HepG2 (cell line): ENCODE data around the gene OR2F1. TPM values are rescaled to one million over a fixed set of nuclear protein-coding genes. Genes with fewer than 3 reads are reported as not detected.
A peak's percentile ranks its signal among the peaks of the same experiment; 100 is the strongest.

Experiments used
- ATAC-seq: fragments of 200-7000 bp; cut with Tn5 transposase; 3 replicates; pipeline ENCODE4 v1.9.1; 2020; ENCODE audit warnings: mild to moderate bottlenecking, moderate library complexity
- BruUV-seq: library from RNA; stranded (reverse); fragments of 400-500 nt; replicated peaks from 2 replicates; lab custom pipeline; 2021; lab: Mats Ljungman, UMichigan
- CTCF ChIA-PET: fragments of 300-600 bp; formaldehyde crosslinking; extraction: SDS; loops from one replicate; lab custom pipeline; 2021; ENCODE audit warnings: low total read pairs, inconsistent platforms, low intra/inter-chr PET ratio; lab: Yijun Ruan, JAX
- POLR2A ChIA-PET: fragments of 350-600 bp; sonication (Branson Sonifier 250); formaldehyde crosslinking; loops from one replicate; lab custom pipeline; 2020; ENCODE audit warnings: antibody characterized with exemption, inconsistent platforms; lab: Yijun Ruan, JAX
- DNase-seq: peaks from one replicate; pipeline ENCODE4 v3.0.0-alpha.2; 2015; ENCODE audit warnings: low spot score
- FAIRE-seq: peaks from 3 replicates; lab custom pipeline; 2011; peaks lifted over from hg19 to GRCh38; lab: Jason Lieb, UNC
- H2AFZ ChIP-seq: one replicate; pipeline ENCODE4 v1.6.1; 2011; ENCODE audit warnings: low read length, inconsistent platforms
- H3K27ac ChIP-seq: fragments of 300-600 bp; 3 replicates; pipeline ENCODE4 v1.8.0; 2011; ENCODE audit warnings: mixed run types, mild to moderate bottlenecking, mixed read lengths, low read length, inconsistent platforms; ENCODE audit not compliant: insufficient read depth; ENCODE audit errors: extremely low read length
- H3K27me3 ChIP-seq, 2 experiments: fragments of 200-600 bp in 1 of 2; 2 replicates in 1 of 2; 3 replicates in 1 of 2; pipeline versions ENCODE4 v1.6.0 to v1.8.0; 2011; ENCODE audit warnings: low read length in 2 of 2, mild to moderate bottlenecking in 2 of 2, moderate library complexity in 2 of 2, inconsistent platforms in 1 of 2; ENCODE audit not compliant: insufficient read depth in 2 of 2, control insufficient read depth in 1 of 2
- H3K36me3 ChIP-seq, 2 experiments: fragments of 200-600 bp in 1 of 2; replicated peaks in 1 of 2; 2 replicates in 1 of 2; 3 replicates in 1 of 2; pipeline versions ENCODE4 v1.5.1 to v1.8.0; 2011; ENCODE audit warnings: low read length in 2 of 2, inconsistent platforms in 1 of 2; ENCODE audit not compliant: insufficient read depth in 2 of 2, control insufficient read depth in 1 of 2
- H3K4me1 ChIP-seq: 2 replicates; pipeline ENCODE4 v1.5.1; 2012; ENCODE audit warnings: low read length, inconsistent platforms; ENCODE audit not compliant: insufficient read depth
- H3K4me2 ChIP-seq: 2 replicates; pipeline ENCODE4 v1.6.0; 2011; ENCODE audit warnings: low read depth, low read length, inconsistent platforms
- H3K4me3 ChIP-seq, 3 experiments: fragments of 200-600 bp in 1 of 3; sonication (generic), shearing (Covaris generic) in 1 of 3; replicated peaks in 1 of 3; 2 replicates each; pipeline ENCODE4 v1.5.1; 2011 to 2016; ENCODE audit warnings: low read length in 3 of 3, inconsistent platforms in 2 of 3, low read depth in 2 of 3, mild to moderate bottlenecking in 2 of 3, control low read depth in 1 of 3, mixed read lengths in 1 of 3; ENCODE audit not compliant: insufficient read depth in 1 of 3
- H3K79me2 ChIP-seq: one replicate; pipeline ENCODE4 v1.6.1; 2011; ENCODE audit warnings: low read length, inconsistent platforms; ENCODE audit not compliant: insufficient read depth
- H3K9ac ChIP-seq: 2 replicates; pipeline ENCODE4 v1.6.0; 2011; ENCODE audit warnings: mild to moderate bottlenecking, low read depth, low read length, inconsistent platforms; ENCODE audit not compliant: insufficient read depth
- H3K9me3 ChIP-seq: 2 replicates; pipeline ENCODE4 v1.5.1; 2012; ENCODE audit warnings: mild to moderate bottlenecking, low read length
- H4K20me1 ChIP-seq: 2 replicates; pipeline ENCODE4 v1.6.0; 2011; ENCODE audit warnings: inconsistent platforms, mild to moderate bottlenecking, low read length, moderate library complexity; ENCODE audit not compliant: insufficient read depth
- HINFP ChIP-seq: sonication (generic); formaldehyde crosslinking; IDR thresholded peaks from 2 replicates; pipeline ENCODE4 v1.4.0; 2020; ENCODE audit warnings: low read depth, mild to moderate bottlenecking, missing genetic modification reagents
- NFE2 ChIP-seq: sonication (generic); formaldehyde crosslinking; IDR thresholded peaks from 2 replicates; pipeline ENCODE4 v1.4.0; 2020; ENCODE audit warnings: missing genetic modification reagents
- PHF8 ChIP-seq: sonication (generic); formaldehyde crosslinking; IDR thresholded peaks from 2 replicates; pipeline ENCODE4 v1.5.0; 2020; ENCODE audit warnings: missing genetic modification reagents
- RFX1 ChIP-seq: fragments of 450-650 bp; IDR thresholded peaks from 2 replicates; pipeline ENCODE4 v1.6.1; 2017
- SAP130 ChIP-seq: IDR thresholded peaks from 2 replicates; pipeline ENCODE4 v1.6.1; 2016; ENCODE audit warnings: low read depth
- UBTF ChIP-seq: sonication (generic); formaldehyde crosslinking; IDR thresholded peaks from 2 replicates; pipeline ENCODE4 v1.4.0; 2020; ENCODE audit warnings: mild to moderate bottlenecking, missing genetic modification reagents
- ZMYM2 ChIP-seq: sonication (generic); formaldehyde crosslinking; IDR thresholded peaks from 2 replicates; pipeline ENCODE4 v1.8.0; 2022; ENCODE audit warnings: mild to moderate bottlenecking, missing genetic modification reagents
- ZNF207 ChIP-seq: fragments of 450-650 bp; IDR thresholded peaks from 2 replicates; pipeline ENCODE4 v1.6.1; 2016; ENCODE audit warnings: antibody characterized with exemption, borderline replicate concordance
- ZNF280D ChIP-seq: sonication (generic); formaldehyde crosslinking; IDR thresholded peaks from 2 replicates; pipeline ENCODE4 v1.5.1; 2020; ENCODE audit warnings: mild to moderate bottlenecking, missing genetic modification reagents
- ZNF317 ChIP-seq: sonication (generic); formaldehyde crosslinking; IDR thresholded peaks from 2 replicates; pipeline ENCODE4 v1.5.0; 2020; ENCODE audit warnings: mild to moderate bottlenecking, missing genetic modification reagents
- ZNF749 ChIP-seq: sonication (generic); formaldehyde crosslinking; IDR thresholded peaks from 2 replicates; pipeline ENCODE4 v1.8.0; 2022; ENCODE audit warnings: mild to moderate bottlenecking, missing genetic modification reagents, moderate library complexity, borderline replicate concordance
- WGBS: methylation state at CpG from one replicate; pipeline ENCODE4 v1.1.6; 2017; ENCODE audit warnings: low lambda C conversion rate; 5-methylcytosine and 5-hydroxymethylcytosine counted together
- in situ Hi-C: cut with HindIII; loops from 2 replicates; pipeline ENCODE4 v1.10.0; 2017; ENCODE audit warnings: low pct_unique_long_range_greater_than_20kb; ENCODE audit not compliant: extremely low pct_ligation_motif_present
- intact Hi-C: fragments of 100-400 bp; cut with micrococcal nuclease; formaldehyde crosslinking; loops from one replicate; pipeline ENCODE4 v1.10.0; 2022; ENCODE audit not compliant: unreplicated experiment
- polyA plus RNA-seq, 8 experiments: library from polyadenylated mRNA; depleted of rRNA in 3 of 8; stranded (reverse) in 7 of 8; unstranded in 1 of 8; fragments of >200 nt; fragmentation: Illumina TruSeq in 4 of 8; extraction: Trizol in 4 of 8; gene quantifications; 2 replicates each; pipeline versions ENCODE4 v1.2.1 to v1.2.3, GENCODE V29; 2011 to 2016; ENCODE audit warnings: low read depth in 4 of 8, missing spikeins in 1 of 8, mixed read lengths in 1 of 8; ENCODE audit not compliant: insufficient read depth in 1 of 8
- total RNA-seq, 5 experiments: library from RNA; depleted of rRNA; stranded (reverse); fragments of >200 nt; fragmentation: Illumina TruSeq; extraction: Trizol; gene quantifications; 2 replicates each; pipeline ENCODE4 v1.2.3, GENCODE V29; 2016; ENCODE audit warnings: low read depth in 1 of 5

Gene OR2F1
- total and polyA plus RNA-seq, 2 of the 13 experiments (the other 11 are each of a cell fraction or from before 2014, with no cell fraction given) = 0.36 to 1.5 TPM

GRCh38 chr7:143947111-143947510, 7.5 kb upstream of the OR2F1 start:
- no peaks in the 10 kb centered on the region for H3K36me3 ChIP-seq
- in situ Hi-C loops = no loop called here
- no peak for FAIRE-seq
- no peak for DNase-seq
- no peak overlapping the region for H3K4me3 ChIP-seq
- POLR2A ChIA-PET = no interaction called here
- H3K79me2 ChIP-seq = no peaks in the 10 kb centered on the region
- TF ChIP-seq SAP130 (CRISPR knock-in tag) = no peak
- peak; percentile 93 for TF ChIP-seq ZNF317 (CRISPR knock-in tag)
- TF ChIP-seq, all 625 proteins: peak for 1
- H3K4me1 ChIP-seq = no peaks in the 10 kb centered on the region
- H3K4me2 ChIP-seq = no peak overlapping the region
- intact Hi-C loops = no loop called here
- no peak overlapping the region for H3K27ac ChIP-seq
- no peaks in the 10 kb centered on the region for H3K27me3 ChIP-seq
- no peaks in the 10 kb centered on the region for H3K9me3 ChIP-seq
- ATAC-seq = no peak
- CTCF ChIA-PET = no interaction called here
- H4K20me1 ChIP-seq = no peaks in the 10 kb centered on the region
- H3K9ac ChIP-seq = no peak overlapping the region
- WGBS = 60% methylated on average over 2 of the region's 2 CpGs
- BruUV-seq = no TSS peak
- H2AFZ ChIP-seq = no peak overlapping the region

- H3K79me2 ChIP-seq = no peaks in the 10 kb centered on the region
- no peak overlapping the region for H3K9ac ChIP-seq
- intact Hi-C loops = no loop called here
- no peak for FAIRE-seq
- ATAC-seq = no peak
- no peaks in the 10 kb centered on the region for H3K9me3 ChIP-seq
- in situ Hi-C loops = no loop called here
- no peaks in the 10 kb centered on the region for H3K36me3 ChIP-seq
- no peak overlapping the region for H3K4me3 ChIP-seq
- H3K27ac ChIP-seq = no peak overlapping the region
- H3K27me3 ChIP-seq = no peaks in the 10 kb centered on the region
- DNase-seq = no peak
- no peaks in the 10 kb centered on the region for H4K20me1 ChIP-seq
- WGBS = 91% methylated on average over 2 of the region's 2 CpGs
- H3K4me1 ChIP-seq = no peaks in the 10 kb centered on the region
- CTCF ChIA-PET = no interaction called here
- no peak overlapping the region for H2AFZ ChIP-seq
- H3K4me2 ChIP-seq = no peak overlapping the region
- BruUV-seq = no TSS peak
- POLR2A ChIA-PET = no interaction called here
- no peak for TF ChIP-seq UBTF (CRISPR knock-in tag)
- no peak for TF ChIP-seq ZNF749 (CRISPR knock-in tag)
- TF ChIP-seq RFX1 = no peak
- TF ChIP-seq ZNF280D (CRISPR knock-in tag) = no peak
- no peak for TF ChIP-seq NFE2 (CRISPR knock-in tag)
- TF ChIP-seq HINFP (CRISPR knock-in tag) = no peak
- TF ChIP-seq ZMYM2 = no peak
- TF ChIP-seq ZNF207 = no peak
- TF ChIP-seq PHF8 = no peak
Observed at GRCh38 chr7:143948733-143949132, 5.9 kb upstream of the OR2F1 start.
